Measurements from ENCODE around the gene RFT1.

The RFT1 gene

DNA sequence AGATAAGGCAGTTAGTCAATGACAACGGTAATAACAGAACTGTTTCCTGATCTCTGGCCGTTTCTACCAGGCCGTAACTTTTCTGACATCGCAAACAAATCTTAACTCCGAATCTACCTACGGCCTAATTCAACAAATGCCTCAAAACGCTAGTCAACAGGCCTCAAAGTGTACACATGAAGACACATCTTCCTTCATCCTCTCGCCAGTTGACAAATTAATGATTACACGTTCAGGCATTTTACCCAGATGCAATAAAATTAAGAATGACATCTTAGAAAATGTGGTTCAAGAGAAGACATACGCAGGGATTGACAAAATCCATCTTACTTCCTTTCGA is 85.9 kb downstream of the RFT1 start:
- no peak for TF ChIP-seq SNAI2 (CRISPR knock-in tag; IDR thresholded peaks at IDR 0.05)
- TF ChIP-seq ZNF70 (CRISPR knock-in tag; IDR thresholded peaks at IDR 0.05): no peak
- TF ChIP-seq ISL1 (CRISPR knock-in tag; IDR thresholded peaks at IDR 0.05): no peak
- TF ChIP-seq ZNF8 (CRISPR knock-in tag; IDR thresholded peaks at IDR 0.05): no peak
- TF ChIP-seq GLIS3 (CRISPR knock-in tag; IDR thresholded peaks at IDR 0.05): no peak
- TF ChIP-seq, protein P1, sequence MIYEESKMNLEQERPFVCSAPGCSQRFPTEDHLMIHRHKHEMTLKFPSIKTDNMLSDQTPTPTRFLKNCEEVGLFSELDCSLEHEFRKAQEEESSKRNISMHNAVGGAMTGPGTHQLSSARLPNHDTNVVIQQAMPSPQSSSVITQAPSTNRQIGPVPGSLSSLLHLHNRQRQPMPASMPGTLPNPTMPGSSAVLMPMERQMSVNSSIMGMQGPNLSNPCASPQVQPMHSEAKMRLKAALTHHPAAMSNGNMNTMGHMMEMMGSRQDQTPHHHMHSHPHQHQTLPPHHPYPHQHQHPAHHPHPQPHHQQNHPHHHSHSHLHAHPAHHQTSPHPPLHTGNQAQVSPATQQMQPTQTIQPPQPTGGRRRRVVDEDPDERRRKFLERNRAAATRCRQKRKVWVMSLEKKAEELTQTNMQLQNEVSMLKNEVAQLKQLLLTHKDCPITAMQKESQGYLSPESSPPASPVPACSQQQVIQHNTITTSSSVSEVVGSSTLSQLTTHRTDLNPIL (CRISPR knock-in tag; IDR thresholded peaks at IDR 0.05; ENCODE audit: low read depth): no peak
- TF ChIP-seq, protein P2, sequence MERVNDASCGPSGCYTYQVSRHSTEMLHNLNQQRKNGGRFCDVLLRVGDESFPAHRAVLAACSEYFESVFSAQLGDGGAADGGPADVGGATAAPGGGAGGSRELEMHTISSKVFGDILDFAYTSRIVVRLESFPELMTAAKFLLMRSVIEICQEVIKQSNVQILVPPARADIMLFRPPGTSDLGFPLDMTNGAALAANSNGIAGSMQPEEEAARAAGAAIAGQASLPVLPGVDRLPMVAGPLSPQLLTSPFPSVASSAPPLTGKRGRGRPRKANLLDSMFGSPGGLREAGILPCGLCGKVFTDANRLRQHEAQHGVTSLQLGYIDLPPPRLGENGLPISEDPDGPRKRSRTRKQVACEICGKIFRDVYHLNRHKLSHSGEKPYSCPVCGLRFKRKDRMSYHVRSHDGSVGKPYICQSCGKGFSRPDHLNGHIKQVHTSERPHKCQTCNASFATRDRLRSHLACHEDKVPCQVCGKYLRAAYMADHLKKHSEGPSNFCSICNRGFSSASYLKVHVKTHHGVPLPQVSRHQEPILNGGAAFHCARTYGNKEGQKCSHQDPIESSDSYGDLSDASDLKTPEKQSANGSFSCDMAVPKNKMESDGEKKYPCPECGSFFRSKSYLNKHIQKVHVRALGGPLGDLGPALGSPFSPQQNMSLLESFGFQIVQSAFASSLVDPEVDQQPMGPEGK (CRISPR knock-in tag; IDR thresholded peaks at IDR 0.05; ENCODE audit: borderline replicate concordance): no peak
- no peak for TF ChIP-seq OSR1 (CRISPR knock-in tag; IDR thresholded peaks at IDR 0.05)
- no peak for TF ChIP-seq TCF4 (CRISPR knock-in tag; IDR thresholded peaks at IDR 0.05; ENCODE audit: borderline replicate concordance)
- no peak for TF ChIP-seq CSDC2 (CRISPR knock-in tag; IDR thresholded peaks at IDR 0.05)
- TF ChIP-seq, protein P3, sequence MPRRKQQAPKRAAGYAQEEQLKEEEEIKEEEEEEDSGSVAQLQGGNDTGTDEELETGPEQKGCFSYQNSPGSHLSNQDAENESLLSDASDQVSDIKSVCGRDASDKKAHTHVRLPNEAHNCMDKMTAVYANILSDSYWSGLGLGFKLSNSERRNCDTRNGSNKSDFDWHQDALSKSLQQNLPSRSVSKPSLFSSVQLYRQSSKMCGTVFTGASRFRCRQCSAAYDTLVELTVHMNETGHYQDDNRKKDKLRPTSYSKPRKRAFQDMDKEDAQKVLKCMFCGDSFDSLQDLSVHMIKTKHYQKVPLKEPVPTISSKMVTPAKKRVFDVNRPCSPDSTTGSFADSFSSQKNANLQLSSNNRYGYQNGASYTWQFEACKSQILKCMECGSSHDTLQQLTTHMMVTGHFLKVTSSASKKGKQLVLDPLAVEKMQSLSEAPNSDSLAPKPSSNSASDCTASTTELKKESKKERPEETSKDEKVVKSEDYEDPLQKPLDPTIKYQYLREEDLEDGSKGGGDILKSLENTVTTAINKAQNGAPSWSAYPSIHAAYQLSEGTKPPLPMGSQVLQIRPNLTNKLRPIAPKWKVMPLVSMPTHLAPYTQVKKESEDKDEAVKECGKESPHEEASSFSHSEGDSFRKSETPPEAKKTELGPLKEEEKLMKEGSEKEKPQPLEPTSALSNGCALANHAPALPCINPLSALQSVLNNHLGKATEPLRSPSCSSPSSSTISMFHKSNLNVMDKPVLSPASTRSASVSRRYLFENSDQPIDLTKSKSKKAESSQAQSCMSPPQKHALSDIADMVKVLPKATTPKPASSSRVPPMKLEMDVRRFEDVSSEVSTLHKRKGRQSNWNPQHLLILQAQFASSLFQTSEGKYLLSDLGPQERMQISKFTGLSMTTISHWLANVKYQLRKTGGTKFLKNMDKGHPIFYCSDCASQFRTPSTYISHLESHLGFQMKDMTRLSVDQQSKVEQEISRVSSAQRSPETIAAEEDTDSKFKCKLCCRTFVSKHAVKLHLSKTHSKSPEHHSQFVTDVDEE (CRISPR knock-in tag; IDR thresholded peaks at IDR 0.05): no peak
- TF ChIP-seq ESRRG (CRISPR knock-in tag; IDR thresholded peaks at IDR 0.05): no peak
- TF ChIP-seq BACH2 (CRISPR knock-in tag; IDR thresholded peaks at IDR 0.05; ENCODE audit: borderline replicate concordance): no peak
- no peak for ATAC-seq

DNA sequence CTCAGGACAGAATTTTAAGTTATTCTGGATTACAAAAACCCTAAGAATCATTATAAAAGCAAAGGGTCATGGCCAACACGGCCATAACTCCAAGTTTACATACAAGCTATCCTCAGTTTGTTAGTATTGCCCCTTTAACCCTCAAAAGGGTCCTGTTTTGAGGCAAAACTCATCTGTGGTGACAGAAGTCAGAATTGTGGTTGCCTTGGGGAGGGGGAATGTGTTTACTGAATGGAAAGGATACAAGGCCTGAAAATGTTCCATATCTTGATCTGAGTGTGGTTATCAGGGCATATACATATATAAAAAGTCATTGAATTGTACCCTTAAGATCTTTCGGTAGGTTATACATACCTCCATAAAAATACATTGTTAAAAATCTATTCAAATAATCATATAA is 86.5 kb downstream of the RFT1 start:
- no peak for ATAC-seq
- TF ChIP-seq TCF4 (CRISPR knock-in tag; IDR thresholded peaks at IDR 0.05; ENCODE audit: borderline replicate concordance) (no peak), ESRRG (CRISPR knock-in tag; IDR thresholded peaks at IDR 0.05) (no peak), ZFP3 (CRISPR knock-in tag; IDR thresholded peaks at IDR 0.05) (no peak), TOX (CRISPR knock-in tag; IDR thresholded peaks at IDR 0.05; ENCODE audit: borderline replicate concordance) (no peak)

DNA sequence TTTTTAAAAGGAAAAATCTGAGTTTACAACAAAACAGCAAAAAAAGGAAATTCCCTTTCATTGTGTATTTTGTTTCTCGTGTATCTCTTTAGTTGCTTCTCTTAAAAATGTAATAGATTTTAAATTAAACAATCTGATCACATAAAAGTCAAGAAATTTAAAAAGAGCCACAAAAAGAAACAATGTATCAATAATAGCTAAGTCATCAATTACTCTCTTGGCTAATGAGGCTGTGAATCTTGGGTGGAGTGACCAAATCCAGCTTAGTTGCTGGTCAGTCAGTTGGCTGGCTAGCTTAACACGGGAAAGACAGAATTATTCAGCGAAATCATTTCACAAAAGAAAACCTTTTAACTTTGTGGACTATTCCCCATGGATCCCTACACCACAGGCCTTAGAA is 87.6 kb downstream of the RFT1 start:
- no peak for ATAC-seq
- TF ChIP-seq ZNF565 (CRISPR knock-in tag; conservative IDR thresholded peaks at IDR 0.05; ENCODE audit: low read depth): no peak
- TF ChIP-seq PPARA (CRISPR knock-in tag; IDR thresholded peaks at IDR 0.05; ENCODE audit: borderline replicate concordance): no peak
- TF ChIP-seq ARNTL (CRISPR knock-in tag; IDR thresholded peaks at IDR 0.05; ENCODE audit: borderline replicate concordance, low read depth): no peak
- TF ChIP-seq, protein P3 (CRISPR knock-in tag; IDR thresholded peaks at IDR 0.05): no peak
- no peak for TF ChIP-seq ZC3H10 (CRISPR knock-in tag; IDR thresholded peaks at IDR 0.05)
- TF ChIP-seq ZNF8 (CRISPR knock-in tag; IDR thresholded peaks at IDR 0.05): no peak
- TF ChIP-seq ISL1 (CRISPR knock-in tag; IDR thresholded peaks at IDR 0.05): no peak
- no peak for TF ChIP-seq CSDC2 (CRISPR knock-in tag; IDR thresholded peaks at IDR 0.05)
- no peak for TF ChIP-seq ZNF70 (CRISPR knock-in tag; IDR thresholded peaks at IDR 0.05)
- no peak for TF ChIP-seq GLIS3 (CRISPR knock-in tag; IDR thresholded peaks at IDR 0.05)
- TF ChIP-seq OSR1 (CRISPR knock-in tag; IDR thresholded peaks at IDR 0.05): no peak

DNA sequence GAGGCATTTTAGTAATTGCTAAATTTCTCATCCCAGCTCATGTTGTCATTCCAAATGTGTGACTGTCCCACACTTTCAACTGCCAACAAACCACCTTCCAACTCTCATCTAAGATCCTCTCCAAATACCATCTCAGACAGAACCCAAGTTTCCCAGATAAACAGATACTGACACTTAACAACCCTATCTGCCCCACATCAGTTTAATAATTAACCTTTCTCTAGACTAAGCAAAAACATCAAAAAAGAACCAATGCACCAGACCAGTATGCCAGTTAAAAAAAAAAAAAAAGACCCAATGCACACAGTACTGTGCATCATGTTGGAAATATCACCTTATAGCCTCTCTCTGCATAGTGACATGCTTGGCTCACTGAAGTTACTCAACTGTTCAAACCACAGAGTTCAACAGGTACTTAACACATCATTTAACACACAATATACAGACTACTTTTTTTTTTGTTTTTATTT is 89.8 kb downstream of the RFT1 start:
- no peak for ATAC-seq
- no peak for TF ChIP-seq RARB (CRISPR knock-in tag; IDR thresholded peaks at IDR 0.05)
- TF ChIP-seq, protein P4, sequence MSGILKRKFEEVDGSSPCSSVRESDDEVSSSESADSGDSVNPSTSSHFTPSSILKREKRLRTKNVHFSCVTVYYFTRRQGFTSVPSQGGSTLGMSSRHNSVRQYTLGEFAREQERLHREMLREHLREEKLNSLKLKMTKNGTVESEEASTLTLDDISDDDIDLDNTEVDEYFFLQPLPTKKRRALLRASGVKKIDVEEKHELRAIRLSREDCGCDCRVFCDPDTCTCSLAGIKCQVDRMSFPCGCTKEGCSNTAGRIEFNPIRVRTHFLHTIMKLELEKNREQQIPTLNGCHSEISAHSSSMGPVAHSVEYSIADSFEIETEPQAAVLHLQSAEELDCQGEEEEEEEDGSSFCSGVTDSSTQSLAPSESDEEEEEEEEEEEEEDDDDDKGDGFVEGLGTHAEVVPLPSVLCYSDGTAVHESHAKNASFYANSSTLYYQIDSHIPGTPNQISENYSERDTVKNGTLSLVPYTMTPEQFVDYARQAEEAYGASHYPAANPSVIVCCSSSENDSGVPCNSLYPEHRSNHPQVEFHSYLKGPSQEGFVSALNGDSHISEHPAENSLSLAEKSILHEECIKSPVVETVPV (CRISPR knock-in tag; IDR thresholded peaks at IDR 0.05): no peak
- TF ChIP-seq PPARA (CRISPR knock-in tag; IDR thresholded peaks at IDR 0.05; ENCODE audit: borderline replicate concordance): no peak
- no peak for TF ChIP-seq BACH2 (CRISPR knock-in tag; IDR thresholded peaks at IDR 0.05; ENCODE audit: borderline replicate concordance)
